A673 (cell line): ENCODE results near the gene PRKAR2B.

Experiments used
- CTCF ChIP-seq: fragments of 300-800, 200-600 bp; sonication (generic); conservative IDR thresholded peaks from 2 replicates; pipeline ENCODE4 v1.5.1; 2017; ENCODE audit warnings: low read depth, mild to moderate bottlenecking, antibody characterized with exemption, low read length, moderate library complexity, mixed read lengths
- EZH2 ChIP-seq: fragments of 200-600 bp; sonication (generic); IDR thresholded peaks from 2 replicates; pipeline ENCODE4 v1.6.1; 2017; ENCODE audit warnings: borderline replicate concordance, low read depth, mild to moderate bottlenecking, mixed read lengths, antibody characterized with exemption, low read length; ENCODE audit not compliant: poor library complexity, severe bottlenecking

- TF ChIP-seq CTCF, result no peak
- TF ChIP-seq EZH2, result no peak
These were observed 159.1 kb downstream of the PRKAR2B start for GRCh38 chr7:107203607-107204006.
